ENCODE measurements around the gene RNU1-4.
"Not testable (repeated sequence)": the region's sequence is repeated elsewhere in the genome, so short reads cannot be mapped to it uniquely, and the experiment has no call there.

- TF ChIP-seq CTCF, POLR2A (IDR thresholded peaks at IDR 0.05): not testable (repeated sequence)
These were observed 7.3 kb downstream of the RNU1-4 start for GRCh38 chr1:16747660-16748059.

Measured in prostate gland (tissue), 2 donors.